ENCODE data around the gene THADA. TPM values are rescaled to one million over a fixed set of nuclear protein-coding genes. Genes with fewer than 3 reads are reported as not detected.

Gene THADA
- total RNA-seq, 1 donor from 2014 or later: 50.6 TPM

DNA sequence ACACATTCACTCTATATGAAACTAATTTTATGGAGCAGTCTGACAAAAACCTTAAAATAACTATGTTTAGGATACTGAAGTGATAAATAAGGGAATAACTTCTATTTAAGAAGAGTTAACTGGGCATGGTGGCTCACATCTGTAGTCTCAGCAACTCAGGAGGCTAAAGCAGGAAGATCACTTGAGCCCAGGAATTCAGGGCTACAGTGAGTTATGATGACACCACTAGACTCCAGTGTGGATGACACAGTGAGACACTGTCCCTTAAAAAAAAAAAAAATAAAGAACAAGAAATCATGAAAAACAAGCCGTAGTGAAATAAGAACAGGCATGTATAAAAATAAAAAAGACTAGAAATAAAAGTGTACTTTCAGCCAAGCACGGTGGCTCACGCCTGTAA is 82.0 kb downstream of the THADA start:
- Histone ChIP-seq H3K36me3 (ENCODE audit: control insufficient read depth in 3 of 3, insufficient read depth in 3 of 3, low read length in 3 of 3) (no peaks in the 10 kb centered on the region), H3K4me3 (ENCODE audit: low read length in 3 of 3) (no peak overlapping the region), H3K27ac (ENCODE audit: low read depth, low read length) (no peak overlapping the region), H3K9me3 (ENCODE audit: control insufficient read depth in 3 of 3, low read length in 3 of 3) (no peaks in the 10 kb centered on the region), H3K27me3 (ENCODE audit: control insufficient read depth in 3 of 3, insufficient read depth in 3 of 3, low read length in 3 of 3) (no peaks in the 10 kb centered on the region), H3K9ac (ENCODE audit: low read depth in 1 of 3, low read length in 3 of 3) (no peak overlapping the region), H3K4me1 (ENCODE audit: control insufficient read depth in 3 of 3, insufficient read depth in 3 of 3, low read length in 3 of 3) (peaks cover 4 to 14% (median 13%) of the 10 kb centered on the region in 3 donors)

DNA sequence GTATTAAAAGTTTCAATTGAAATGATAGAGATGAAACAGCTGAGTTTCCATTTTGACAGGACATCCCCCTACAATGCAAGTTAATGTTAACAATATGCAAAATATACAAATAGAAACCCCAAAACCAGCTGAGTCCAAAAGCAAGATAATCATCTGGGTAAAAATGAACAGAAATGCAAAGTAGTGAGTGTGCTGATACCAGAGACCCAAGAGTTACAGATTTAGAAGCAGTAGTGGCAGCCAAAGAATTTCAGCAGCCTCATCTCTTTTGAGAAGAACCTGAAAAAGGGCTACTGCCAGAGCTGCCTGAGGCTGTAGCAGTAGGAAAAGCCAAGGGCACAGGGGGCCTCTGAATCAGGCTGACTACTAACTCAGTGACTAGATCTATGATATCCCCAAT is 82.6 kb downstream of the THADA start:
- Histone ChIP-seq H3K27me3 (ENCODE audit: control insufficient read depth in 3 of 3, insufficient read depth in 3 of 3, low read length in 3 of 3) (no peaks in the 10 kb centered on the region), H3K9ac (ENCODE audit: low read depth in 1 of 3, low read length in 3 of 3) (no peak overlapping the region), H3K4me1 (ENCODE audit: control insufficient read depth in 3 of 3, insufficient read depth in 3 of 3, low read length in 3 of 3) (peaks cover 4 to 13% (median 12%) of the 10 kb centered on the region in 3 donors), H3K27ac (ENCODE audit: low read depth, low read length) (peak overlapping the region; percentile 22), H3K4me3 (ENCODE audit: low read length in 3 of 3) (peak overlapping the region in 1 of 3 donors; percentile 9), H3K36me3 (ENCODE audit: control insufficient read depth in 3 of 3, insufficient read depth in 3 of 3, low read length in 3 of 3) (no peaks in the 10 kb centered on the region), H3K9me3 (ENCODE audit: control insufficient read depth in 3 of 3, low read length in 3 of 3) (no peaks in the 10 kb centered on the region)

- peaks cover 2 to 6% (median 6%) of the 10 kb centered on the region in 3 donors for H3K4me1 ChIP-seq (ENCODE audit: control insufficient read depth in 3 of 3, insufficient read depth in 3 of 3, low read length in 3 of 3)
- peaks cover 0 to 5% (median 2%) of the 10 kb centered on the region in 3 donors for H3K36me3 ChIP-seq (ENCODE audit: control insufficient read depth in 3 of 3, insufficient read depth in 3 of 3, low read length in 3 of 3)
- no peaks in the 10 kb centered on the region for H3K27me3 ChIP-seq (ENCODE audit: control insufficient read depth in 3 of 3, insufficient read depth in 3 of 3, low read length in 3 of 3)
- H3K9me3 ChIP-seq (ENCODE audit: control insufficient read depth in 3 of 3, low read length in 3 of 3): no peaks in the 10 kb centered on the region
- no peak overlapping the region for H3K9ac ChIP-seq (ENCODE audit: low read depth in 1 of 3, low read length in 3 of 3)
- no peak overlapping the region for H3K4me3 ChIP-seq (ENCODE audit: low read length in 3 of 3)
- H3K27ac ChIP-seq (ENCODE audit: low read depth, low read length): no peak overlapping the region
Measured at GRCh38 chr2:43511199-43511598, 84.6 kb downstream of the THADA start.

GRCh38 chr2:43509886-43510285 is 86.0 kb downstream of the THADA start:
- no peak overlapping the region for H3K9ac ChIP-seq (ENCODE audit: low read depth in 1 of 3, low read length in 3 of 3)
- H3K27ac ChIP-seq (ENCODE audit: low read depth, low read length): no peak overlapping the region
- no peaks in the 10 kb centered on the region for H3K27me3 ChIP-seq (ENCODE audit: control insufficient read depth in 3 of 3, insufficient read depth in 3 of 3, low read length in 3 of 3)
- H3K9me3 ChIP-seq (ENCODE audit: control insufficient read depth in 3 of 3, low read length in 3 of 3): no peaks in the 10 kb centered on the region
- no peak overlapping the region for H3K4me3 ChIP-seq (ENCODE audit: low read length in 3 of 3)
- H3K4me1 ChIP-seq (ENCODE audit: control insufficient read depth in 3 of 3, insufficient read depth in 3 of 3, low read length in 3 of 3): peaks cover 2 to 6% (median 4%) of the 10 kb centered on the region in 3 donors
- peaks cover 2 to 5% (median 2%) of the 10 kb centered on the region in 3 donors for H3K36me3 ChIP-seq (ENCODE audit: control insufficient read depth in 3 of 3, insufficient read depth in 3 of 3, low read length in 3 of 3)

DNA sequence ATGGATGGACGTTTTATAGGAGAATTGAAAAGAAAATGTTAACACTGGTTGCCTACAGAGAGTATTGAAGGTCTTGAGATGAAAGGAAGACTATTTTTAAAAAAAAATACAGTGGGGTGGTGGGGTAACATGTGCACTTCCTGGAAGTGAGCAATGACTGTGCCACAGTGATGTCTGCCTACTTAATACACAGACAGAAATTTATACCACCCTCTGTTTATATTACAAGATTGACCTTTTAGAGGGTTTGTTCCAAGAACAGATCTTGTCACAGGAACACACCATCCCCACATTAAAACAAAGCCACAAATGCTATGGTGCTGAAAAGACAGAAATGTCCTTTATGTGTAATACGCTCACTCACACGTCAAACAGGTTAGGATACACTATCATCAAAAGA is 87.6 kb downstream of the THADA start:
- no peak overlapping the region for H3K9ac ChIP-seq (ENCODE audit: low read depth in 1 of 3, low read length in 3 of 3)
- H3K36me3 ChIP-seq (ENCODE audit: control insufficient read depth in 3 of 3, insufficient read depth in 3 of 3, low read length in 3 of 3): peaks cover 2 to 9% (median 2%) of the 10 kb centered on the region in 3 donors
- no peaks in the 10 kb centered on the region for H3K9me3 ChIP-seq (ENCODE audit: control insufficient read depth in 3 of 3, low read length in 3 of 3)

DNA sequence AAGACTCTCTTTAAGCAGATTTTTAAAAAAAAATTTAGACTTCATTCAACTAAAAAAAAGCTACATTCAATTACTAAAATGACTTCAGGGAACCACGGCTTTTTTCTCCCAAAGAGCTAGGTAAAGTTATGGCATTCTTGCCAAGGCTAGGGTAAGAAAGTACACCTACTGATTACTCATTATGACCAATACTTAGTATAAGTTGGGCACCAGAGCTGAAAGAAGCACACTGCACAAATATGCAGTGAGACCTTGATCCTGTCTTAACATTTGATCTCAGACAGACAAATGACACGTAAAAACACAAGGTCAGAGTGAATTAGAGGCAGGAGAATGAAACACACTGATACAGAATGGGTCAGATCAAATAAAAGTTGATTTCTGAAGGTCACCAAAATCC is 88.7 kb downstream of the THADA start:
- Histone ChIP-seq H3K4me3 (ENCODE audit: low read length in 3 of 3) (no peak overlapping the region), H3K9me3 (ENCODE audit: control insufficient read depth in 3 of 3, low read length in 3 of 3) (no peaks in the 10 kb centered on the region), H3K9ac (ENCODE audit: low read depth in 1 of 3, low read length in 3 of 3) (no peak overlapping the region), H3K27me3 (ENCODE audit: control insufficient read depth in 3 of 3, insufficient read depth in 3 of 3, low read length in 3 of 3) (no peaks in the 10 kb centered on the region), H3K27ac (ENCODE audit: low read depth, low read length) (no peak overlapping the region), H3K36me3 (ENCODE audit: control insufficient read depth in 3 of 3, insufficient read depth in 3 of 3, low read length in 3 of 3) (peaks cover 2 to 9% (median 2%) of the 10 kb centered on the region in 3 donors), H3K4me1 (ENCODE audit: control insufficient read depth in 3 of 3, insufficient read depth in 3 of 3, low read length in 3 of 3) (peaks cover 0 to 1% (median 0%) of the 10 kb centered on the region in 3 donors)

More for the DNA sequence above, 87.6 kb downstream of the THADA start:
- no peaks in the 10 kb centered on the region for H3K27me3 ChIP-seq (ENCODE audit: control insufficient read depth in 3 of 3, insufficient read depth in 3 of 3, low read length in 3 of 3)
- H3K27ac ChIP-seq (ENCODE audit: low read depth, low read length): no peak overlapping the region
- peaks cover 1 to 4% (median 2%) of the 10 kb centered on the region in 3 donors for H3K4me1 ChIP-seq (ENCODE audit: control insufficient read depth in 3 of 3, insufficient read depth in 3 of 3, low read length in 3 of 3)
- H3K4me3 ChIP-seq (ENCODE audit: low read length in 3 of 3): no peak overlapping the region

DNA sequence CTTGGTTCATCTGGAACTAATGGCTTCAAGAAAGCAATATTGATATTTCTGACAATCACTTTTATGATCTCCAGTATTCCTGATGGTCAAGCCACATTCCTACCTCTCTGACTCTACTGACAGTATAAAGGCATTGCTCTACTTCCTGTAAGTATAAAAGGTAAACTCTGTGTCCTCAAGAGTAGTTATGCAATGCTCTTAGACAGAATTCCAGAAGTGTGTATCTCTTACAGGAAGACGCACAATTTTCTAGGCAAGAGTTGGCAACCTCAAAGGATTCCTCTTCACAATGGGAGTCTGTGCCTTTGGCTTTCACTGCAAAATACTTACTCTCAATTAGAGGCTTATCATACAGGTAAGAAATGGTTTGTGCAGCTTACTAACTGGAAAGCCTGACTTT is 100.1 kb downstream of the THADA start:
- no peaks in the 10 kb centered on the region for H3K27me3 ChIP-seq (ENCODE audit: control insufficient read depth in 3 of 3, insufficient read depth in 3 of 3, low read length in 3 of 3)
- no peaks in the 10 kb centered on the region for H3K9me3 ChIP-seq (ENCODE audit: control insufficient read depth in 3 of 3, low read length in 3 of 3)
- no peak overlapping the region for H3K4me3 ChIP-seq (ENCODE audit: low read length in 3 of 3)
- peaks cover 0 to 3% (median 3%) of the 10 kb centered on the region in 3 donors for H3K36me3 ChIP-seq (ENCODE audit: control insufficient read depth in 3 of 3, insufficient read depth in 3 of 3, low read length in 3 of 3)
- H3K9ac ChIP-seq (ENCODE audit: low read depth in 1 of 3, low read length in 3 of 3): no peak overlapping the region
- peaks cover 0 to 4% (median 0%) of the 10 kb centered on the region in 3 donors for H3K4me1 ChIP-seq (ENCODE audit: control insufficient read depth in 3 of 3, insufficient read depth in 3 of 3, low read length in 3 of 3)
- H3K27ac ChIP-seq (ENCODE audit: low read depth, low read length): no peak overlapping the region

- no peak overlapping the region for H3K9ac ChIP-seq (ENCODE audit: low read depth in 1 of 3, low read length in 3 of 3)
- no peak overlapping the region for H3K27ac ChIP-seq (ENCODE audit: low read depth, low read length)
- H3K36me3 ChIP-seq (ENCODE audit: control insufficient read depth in 3 of 3, insufficient read depth in 3 of 3, low read length in 3 of 3): peaks cover 0 to 3% (median 3%) of the 10 kb centered on the region in 3 donors
- H3K4me3 ChIP-seq (ENCODE audit: low read length in 3 of 3): no peak overlapping the region
- peaks cover 0 to 4% (median 0%) of the 10 kb centered on the region in 3 donors for H3K4me1 ChIP-seq (ENCODE audit: control insufficient read depth in 3 of 3, insufficient read depth in 3 of 3, low read length in 3 of 3)
- no peaks in the 10 kb centered on the region for H3K27me3 ChIP-seq (ENCODE audit: control insufficient read depth in 3 of 3, insufficient read depth in 3 of 3, low read length in 3 of 3)
- no peaks in the 10 kb centered on the region for H3K9me3 ChIP-seq (ENCODE audit: control insufficient read depth in 3 of 3, low read length in 3 of 3)
Measured at GRCh38 chr2:43493954-43494353, 101.9 kb downstream of the THADA start.

DNA sequence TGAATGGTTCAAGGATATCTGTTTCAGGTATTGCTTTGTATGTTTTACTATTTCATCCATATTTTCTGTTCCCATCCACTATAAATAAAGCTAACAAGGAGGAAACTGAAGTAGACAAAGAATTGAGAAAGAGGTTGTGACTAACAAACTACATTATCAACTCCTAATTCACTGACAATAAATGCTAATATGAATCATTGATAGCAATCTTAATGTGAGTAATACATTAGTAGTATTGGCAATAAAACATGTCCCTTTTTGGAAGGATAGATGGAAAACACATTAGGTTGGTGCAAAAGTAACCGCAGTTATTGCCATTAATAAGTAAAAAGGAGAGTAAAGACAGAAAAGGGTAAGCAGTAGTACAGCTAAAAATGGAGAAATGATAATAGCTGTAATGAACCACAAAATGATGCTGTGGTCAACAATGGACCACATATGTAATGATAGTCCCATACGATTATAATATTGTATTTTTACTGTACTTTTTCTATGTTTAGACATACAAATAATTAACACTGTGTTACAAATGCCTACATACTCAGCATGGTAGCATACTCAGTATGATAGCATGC is 104.7 kb downstream of the THADA start:
- no peaks in the 10 kb centered on the region for H3K27me3 ChIP-seq (ENCODE audit: control insufficient read depth in 3 of 3, insufficient read depth in 3 of 3, low read length in 3 of 3)
- no peaks in the 10 kb centered on the region for H3K9me3 ChIP-seq (ENCODE audit: control insufficient read depth in 3 of 3, low read length in 3 of 3)
- H3K4me1 ChIP-seq (ENCODE audit: control insufficient read depth in 3 of 3, insufficient read depth in 3 of 3, low read length in 3 of 3): peaks cover 0 to 8% (median 0%) of the 10 kb centered on the region in 3 donors
- no peak overlapping the region for H3K27ac ChIP-seq (ENCODE audit: low read depth, low read length)
- H3K9ac ChIP-seq (ENCODE audit: low read depth in 1 of 3, low read length in 3 of 3): no peak overlapping the region
- no peak overlapping the region for H3K4me3 ChIP-seq (ENCODE audit: low read length in 3 of 3)
- no peaks in the 10 kb centered on the region for H3K36me3 ChIP-seq (ENCODE audit: control insufficient read depth in 3 of 3, insufficient read depth in 3 of 3, low read length in 3 of 3)

DNA sequence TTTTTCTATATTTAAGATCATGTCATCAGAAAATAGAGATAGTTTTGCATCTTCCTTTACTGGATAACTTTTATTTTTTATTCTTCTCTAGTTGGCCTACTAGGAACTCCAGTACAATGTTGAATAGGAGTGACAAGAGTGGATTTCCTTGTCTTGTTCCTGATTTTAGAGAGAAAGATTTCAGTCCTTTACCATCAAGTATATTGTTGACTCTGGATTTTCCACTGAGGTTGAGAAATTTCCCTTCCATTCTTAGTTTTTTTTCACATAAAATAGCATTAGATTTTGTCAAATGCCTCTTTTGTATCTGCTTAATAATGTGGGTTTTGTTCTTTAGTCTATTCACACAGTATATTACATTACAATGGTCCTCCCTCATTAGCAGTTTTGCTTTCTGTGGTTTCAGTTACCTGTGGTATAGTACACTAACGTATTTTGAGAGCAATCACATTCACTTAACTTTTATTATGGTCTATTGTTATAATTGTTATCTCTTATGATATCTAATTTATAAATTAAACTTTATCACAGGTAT is 105.5 kb downstream of the THADA start:
- no peak overlapping the region for H3K9ac ChIP-seq (ENCODE audit: low read depth in 1 of 3, low read length in 3 of 3)
- no peak overlapping the region for H3K27ac ChIP-seq (ENCODE audit: low read depth, low read length)
- H3K36me3 ChIP-seq (ENCODE audit: control insufficient read depth in 3 of 3, insufficient read depth in 3 of 3, low read length in 3 of 3): no peaks in the 10 kb centered on the region
- H3K27me3 ChIP-seq (ENCODE audit: control insufficient read depth in 3 of 3, insufficient read depth in 3 of 3, low read length in 3 of 3): no peaks in the 10 kb centered on the region
- no peak overlapping the region for H3K4me3 ChIP-seq (ENCODE audit: low read length in 3 of 3)
- H3K4me1 ChIP-seq (ENCODE audit: control insufficient read depth in 3 of 3, insufficient read depth in 3 of 3, low read length in 3 of 3): peaks cover 0 to 8% (median 0%) of the 10 kb centered on the region in 3 donors
- H3K9me3 ChIP-seq (ENCODE audit: control insufficient read depth in 3 of 3, low read length in 3 of 3): no peaks in the 10 kb centered on the region

Measured in skeletal muscle tissue (tissue), 4 donors.